ENCODE data around the gene AP5M1.
"Not testable (repeated sequence)": the region's sequence is repeated elsewhere in the genome, so short reads cannot be mapped to it uniquely, and the experiment has no call there.

The AP5M1 gene

GRCh38 chr14:57268161-57269069, at the start of gene AP5M1, which contains the start of gene EXOC5:
AP5M1 (plus strand) TSS chr14:57268971; CDS start chr14:57269315, 344 bp downstream.
EXOC5 (minus strand) TSS chr14:57268905; CDS start chr14:57268648, 257 bp downstream.
- peak; percentile 83 for DNase-seq

GRCh38 chr14:57221931-57222330, 46.8 kb upstream of the AP5M1 start:
- no peak for DNase-seq

- DNase-seq: no peak
These were observed 41.7 kb upstream of the AP5M1 start for GRCh38 chr14:57227083-57227482.

GRCh38 chr14:57228320-57228719, 40.5 kb upstream of the AP5M1 start:
- DNase-seq: not testable (repeated sequence)

GRCh38 chr14:57232006-57232405, 36.8 kb upstream of the AP5M1 start:
- DNase-seq: no peak

- DNase-seq: not testable (repeated sequence)
These were observed 28.7 kb upstream of the AP5M1 start for GRCh38 chr14:57240115-57240514.

- DNase-seq: no peak
These were observed 25.5 kb upstream of the AP5M1 start for GRCh38 chr14:57243320-57243719.

GRCh38 chr14:57244106-57244505, 24.7 kb upstream of the AP5M1 start:
- DNase-seq: no peak

- no peak for DNase-seq
These were observed 22.8 kb upstream of the AP5M1 start for GRCh38 chr14:57245941-57246340.

GRCh38 chr14:57246933-57247657, 21.7 kb upstream of the AP5M1 start:
- DNase-seq: no peak

- DNase-seq: no peak
These were observed 13.9 kb upstream of the AP5M1 start for GRCh38 chr14:57254884-57255283.

GRCh38 chr14:57258221-57258620, 10.6 kb upstream of the AP5M1 start:
- DNase-seq: not testable (repeated sequence)

GRCh38 chr14:57259672-57260071, 9.1 kb upstream of the AP5M1 start:
- DNase-seq: no peak

GRCh38 chr14:57261604-57262003, 7.2 kb upstream of the AP5M1 start:
- DNase-seq: no peak

- no peak for DNase-seq
These were observed 6.7 kb upstream of the AP5M1 start for GRCh38 chr14:57262117-57262516.

- DNase-seq: no peak
These were observed 2.7 kb upstream of the AP5M1 start for GRCh38 chr14:57266065-57266464.

GRCh38 chr14:57273236-57273635, 4.5 kb downstream of the AP5M1 start:
- no peak for DNase-seq

GRCh38 chr14:57274551-57274950, 5.8 kb downstream of the AP5M1 start:
- no peak for DNase-seq

GRCh38 chr14:57275023-57275664, 6.4 kb downstream of the AP5M1 start:
- DNase-seq: no peak

GRCh38 chr14:57277062-57277461, 8.3 kb downstream of the AP5M1 start:
- DNase-seq: no peak

GRCh38 chr14:57287745-57288144, 19.0 kb downstream of the AP5M1 start:
- DNase-seq: no peak

GRCh38 chr14:57290751-57291150, 22.0 kb downstream of the AP5M1 start:
- DNase-seq: no peak

Data from NCI-H1048 (cell line).